K562 (cell line): Measurements from ENCODE around the gene CHCHD6. TPM values are rescaled to one million over a fixed set of nuclear protein-coding genes. Genes with fewer than 3 reads are reported as not detected.

ENCODE experiments used
- ATAC-seq: fragments of 200-7000 bp; cut with Tn5 transposase; 3 replicates; pipeline ENCODE4 v1.9.1; 2020; ENCODE audit warnings: moderate library complexity
- BruUV-seq: library from RNA; stranded (reverse); fragments of 400-500 nt; replicated peaks from 2 replicates; lab custom pipeline; 2021; lab: Mats Ljungman, UMichigan
- CTCF ChIA-PET: fragments of 300-600 bp; formaldehyde crosslinking; extraction: SDS; loops from one replicate; lab custom pipeline; 2021; ENCODE audit warnings: low intra/inter-chr PET ratio; lab: Yijun Ruan, JAX
- POLR2A ChIA-PET: fragments of 300-600, 350-650 bp; sonication (Branson Sonifier 250); formaldehyde crosslinking; extraction: SDS; loops from one replicate; lab custom pipeline; 2021; ENCODE audit warnings: antibody characterized with exemption, inconsistent platforms; lab: Yijun Ruan, JAX
- DNase-seq, 4 experiments: peaks; one replicate each; pipeline versions ENCODE4 v3.0.0 to v3.0.0-alpha.2; 2011 to 2018; ENCODE audit warnings: low spot score in 3 of 4, mixed read lengths in 3 of 4; ENCODE audit errors: extremely low read depth in 1 of 4
- FAIRE-seq: peaks from 2 replicates; lab custom pipeline; 2011; peaks lifted over from hg19 to GRCh38; lab: Jason Lieb, UNC
- H2AFZ ChIP-seq: 2 replicates; pipeline ENCODE4 v1.6.0; 2011; ENCODE audit warnings: low read depth, low read length, control low read depth, inconsistent platforms
- H3K27ac ChIP-seq: fragments of 200-600 bp; 3 replicates; pipeline ENCODE4 v1.8.0; 2011; ENCODE audit warnings: low read depth, mild to moderate bottlenecking, control low read depth, inconsistent platforms, low read length, moderate library complexity, mixed read lengths; ENCODE audit errors: extremely low read depth
- H3K27me3 ChIP-seq, 2 experiments: fragments of 300-600 bp in 1 of 2; 2 replicates in 1 of 2; 3 replicates in 1 of 2; pipeline versions ENCODE4 v1.6.0 to v1.8.0; 2011; ENCODE audit warnings: inconsistent platforms in 2 of 2, low read length in 2 of 2, mild to moderate bottlenecking in 1 of 2, mixed read lengths in 1 of 2, moderate library complexity in 1 of 2; ENCODE audit not compliant: control insufficient read depth in 2 of 2, insufficient read depth in 2 of 2
- H3K36me3 ChIP-seq: fragments of 300-600 bp; 3 replicates; pipeline ENCODE4 v1.8.0; 2011; ENCODE audit warnings: mild to moderate bottlenecking, low read length, inconsistent platforms; ENCODE audit not compliant: control insufficient read depth, insufficient read depth
- H3K4me1 ChIP-seq, 2 experiments: fragments of 200-600 bp in 1 of 2; replicated peaks in 1 of 2; 2 replicates in 1 of 2; 3 replicates in 1 of 2; pipeline versions ENCODE4 v1.5.1 to v1.8.0; 2011; ENCODE audit warnings: inconsistent platforms in 2 of 2, low read length in 2 of 2, mild to moderate bottlenecking in 1 of 2, mixed read lengths in 1 of 2, moderate library complexity in 1 of 2; ENCODE audit not compliant: control insufficient read depth in 2 of 2, insufficient read depth in 2 of 2
- H3K4me2 ChIP-seq: 2 replicates; pipeline ENCODE4 v1.6.1; 2011; ENCODE audit warnings: low read length, control low read depth, inconsistent platforms, mixed read lengths; ENCODE audit not compliant: insufficient read depth
- H3K4me3 ChIP-seq: fragments of 200-600 bp; sonication (generic), shearing (Covaris generic); 2 replicates; pipeline ENCODE4 v1.5.1; 2016; ENCODE audit warnings: control low read depth, inconsistent platforms
- H3K79me2 ChIP-seq: fragments of 200-600 bp; 3 replicates; pipeline ENCODE4 v1.8.0; 2011; ENCODE audit warnings: low read length, inconsistent platforms; ENCODE audit not compliant: control insufficient read depth, insufficient read depth
- H3K9ac ChIP-seq, 2 experiments: 2 replicates each; pipeline versions ENCODE4 v1.6.0 to v1.6.1; 2011; ENCODE audit warnings: low read depth in 2 of 2, low read length in 2 of 2, control low read depth in 1 of 2, inconsistent platforms in 1 of 2, mild to moderate bottlenecking in 1 of 2, mixed read lengths in 1 of 2; ENCODE audit not compliant: insufficient read depth in 1 of 2
- H3K9me1 ChIP-seq: one replicate; pipeline ENCODE4 v1.6.0; 2011; ENCODE audit warnings: inconsistent platforms, mild to moderate bottlenecking, low read length, moderate library complexity; ENCODE audit not compliant: control insufficient read depth, insufficient read depth
- H3K9me3 ChIP-seq: replicated peaks from 2 replicates; pipeline ENCODE4 v1.5.1; 2011; ENCODE audit warnings: low read depth, low read length, inconsistent platforms; ENCODE audit not compliant: control insufficient read depth, insufficient read depth
- H4K20me1 ChIP-seq: replicated peaks from 2 replicates; pipeline ENCODE4 v1.6.1; 2011; ENCODE audit warnings: low read length, inconsistent platforms, mixed read lengths; ENCODE audit not compliant: control insufficient read depth, insufficient read depth
- FIP1L1 ChIP-seq: fragments of 200-400 bp; formaldehyde crosslinking; IDR thresholded peaks from 2 replicates; pipeline ENCODE4 v1.6.1; 2018; ENCODE audit warnings: mild to moderate bottlenecking, low read depth, low read length; ENCODE audit not compliant: poor library complexity, severe bottlenecking
- FOXA3 ChIP-seq, 2 experiments: fragments of 450-650 bp in 1 of 2; sonication (generic) in 1 of 2; formaldehyde crosslinking; IDR thresholded peaks in 1 of 2; conservative IDR thresholded peaks in 1 of 2; 2 replicates each; pipeline versions ENCODE4 v1.4.0 to v1.8.0; 2020 to 2022; ENCODE audit warnings: mild to moderate bottlenecking in 2 of 2, missing genetic modification reagents in 1 of 2
- NR3C1 ChIP-seq: sonication (generic); formaldehyde crosslinking; IDR thresholded peaks from 2 replicates; pipeline ENCODE4 v1.8.1; 2022; ENCODE audit warnings: missing genetic modification reagents
- PHB ChIP-seq: fragments of 250-450 bp; sonication (Bioruptor Pico); IDR thresholded peaks from 2 replicates; pipeline ENCODE4 v1.5.0; 2021
- RB1 ChIP-seq: fragments of 450-650 bp; IDR thresholded peaks from 2 replicates; pipeline ENCODE4 v1.6.1; 2017; ENCODE audit warnings: low read depth, mild to moderate bottlenecking
- TAF15 ChIP-seq: fragments of 200-400 bp; formaldehyde crosslinking; IDR thresholded peaks from 2 replicates; pipeline ENCODE4 v1.6.1; 2017; ENCODE audit warnings: mild to moderate bottlenecking, low read depth, low read length, moderate library complexity
- ZC3H4 ChIP-seq: sonication (generic); formaldehyde crosslinking; IDR thresholded peaks from 2 replicates; pipeline ENCODE4 v1.9.0; 2021; ENCODE audit warnings: missing genetic modification reagents, borderline replicate concordance
- ZNF146 ChIP-seq: IDR thresholded peaks from one replicate; pipeline ENCODE4 v1.6.1; 2018; ENCODE audit warnings: missing compliant biosample characterization; ENCODE audit not compliant: unreplicated experiment
- ZNF197 ChIP-seq: fragments of 200-800 bp; sonication (Bioruptor generic); IDR thresholded peaks from 2 replicates; pipeline ENCODE4 v1.6.1; 2016; ENCODE audit warnings: low read depth, missing genetic modification characterization, missing compliant biosample characterization
- WGBS: fragments of 100-300 bp; shearing (Covaris generic); methylation state at CpG from one replicate; pipeline ENCODE4 v1.1.6; 2016; ENCODE audit warnings: low coverage, mixed read lengths; ENCODE audit not compliant: insufficient coverage; ENCODE audit errors: missing lambda C conversion rate; 5-methylcytosine and 5-hydroxymethylcytosine counted together
- in situ Hi-C: fragments of 300-500 bp; cut with MboI; formaldehyde crosslinking; loops from 4 replicates; pipeline ENCODE4 v1.15.0; 2018; ENCODE audit warnings: inconsistent platforms, mixed read lengths
- intact Hi-C: fragments of 100-400 bp; cut with micrococcal nuclease; formaldehyde crosslinking; loops from 2 replicates; pipeline ENCODE4 v1.14.2; 2022
- polyA plus RNA-seq, 8 experiments: library from polyadenylated mRNA; depleted of rRNA in 4 of 8; stranded (reverse) in 5 of 8; unstranded in 3 of 8; fragments of >200 nt; fragmentation: Nextera tagmentation in 2 of 8; fragmentation: Illumina TruSeq in 1 of 8; extraction: Ambion mirVana in 2 of 8; extraction: Trizol in 1 of 8; gene quantifications; 2 replicates each; pipeline versions ENCODE4 v1.2.1 to v1.2.3, GENCODE V29; 2011 to 2014; ENCODE audit warnings: inconsistent platforms in 1 of 8, missing spikeins in 1 of 8
- total RNA-seq, 7 experiments: library from RNA; depleted of rRNA in 6 of 7; stranded (reverse); fragments of >200 nt in 6 of 7; fragmentation: Illumina TruSeq in 2 of 7; extraction: Trizol in 2 of 7; gene quantifications; 2 replicates each; pipeline versions ENCODE4 v1.2.1 to v1.2.3, GENCODE V29; 2011 to 2021; ENCODE audit warnings: low replicate concordance in 1 of 7

The CHCHD6 gene
- total and polyA plus RNA-seq, 9 of the 15 experiments (the other 6 are each of a cell fraction or from before 2014, with no cell fraction given): 4.6 to 18.6 (median 10.9) TPM

DNA sequence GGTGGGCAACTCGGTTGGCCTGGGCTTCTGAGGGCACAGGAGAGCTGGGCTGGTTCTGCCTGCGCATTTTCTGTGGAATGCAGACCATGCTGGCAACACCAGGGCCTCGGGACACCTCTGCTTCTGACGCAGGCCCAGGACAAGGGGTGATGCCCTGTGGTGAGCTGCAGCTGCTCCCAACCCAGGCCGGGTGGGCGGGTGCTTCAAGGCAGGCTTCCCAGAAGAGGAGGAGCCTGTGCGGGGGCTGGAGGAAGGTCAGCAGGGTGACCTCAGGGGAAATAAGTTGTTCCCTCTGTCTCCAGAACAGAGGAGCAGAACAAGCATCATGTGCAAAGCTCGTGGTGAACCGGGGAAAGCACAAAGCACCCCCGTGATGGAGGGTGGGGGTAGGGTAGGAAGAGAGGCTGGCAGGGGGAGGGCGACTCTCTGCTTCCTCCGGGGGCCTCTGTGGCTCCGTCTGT lies 267.9 kb downstream of the CHCHD6 start:
- H2AFZ ChIP-seq: no peak overlapping the region
- H3K4me3 ChIP-seq: no peak overlapping the region
- no peak overlapping the region for H3K9ac ChIP-seq
- DNase-seq (no peak), FAIRE-seq (no peak), ATAC-seq (no peak)
- no peaks in the 10 kb centered on the region for H3K9me1 ChIP-seq
- H3K36me3 ChIP-seq: no peaks in the 10 kb centered on the region
- peaks cover 5% of the 10 kb centered on the region; the same call in 1 of the 2 replicates for H3K9me3 ChIP-seq
- no peaks in the 10 kb centered on the region for H3K79me2 ChIP-seq
- ChIA-PET POLR2A (no interaction called here), CTCF (no interaction called here)
- no peaks in the 10 kb centered on the region for H4K20me1 ChIP-seq
- 7% methylated on average over 3 of the region's 13 CpGs for WGBS
- no peak for TF ChIP-seq NR3C1 (CRISPR knock-in tag)
- no peak for TF ChIP-seq FOXA3 (CRISPR knock-in tag; conservative IDR thresholded peaks at IDR 0.05 in 1 of 2, IDR thresholded peaks at IDR 0.05 in 1 of 2)
- no peak for TF ChIP-seq ZC3H4
- no peak for TF ChIP-seq TAF15
- TF ChIP-seq RB1: no peak
- no peak for TF ChIP-seq ZNF146 (CRISPR knock-in tag)
- TF ChIP-seq FIP1L1: no peak
- no peak for TF ChIP-seq ZNF197 (CRISPR knock-in tag)
- no peak for TF ChIP-seq PHB (CRISPR knock-in tag)
- in situ Hi-C loops: no loop called here
- no peak overlapping the region for H3K4me2 ChIP-seq
- H3K4me1 ChIP-seq: peaks cover 0 to 4% of the 10 kb centered on the region in 2 experiments; a peak in 3 of 5 replicates
- no peaks in the 10 kb centered on the region for H3K27me3 ChIP-seq
- no TSS peak for BruUV-seq
- no peak overlapping the region for H3K27ac ChIP-seq
- intact Hi-C loops: no loop called here
